ENCODE results near the gene NOVA1. TPM values are rescaled to one million over a fixed set of nuclear protein-coding genes. Genes with fewer than 3 reads are reported as not detected.

The NOVA1 gene
- total and polyA plus RNA-seq, 5 experiments from 2014 or later, result 0.52 to 0.55 TPM; not detected in 3

DNA sequence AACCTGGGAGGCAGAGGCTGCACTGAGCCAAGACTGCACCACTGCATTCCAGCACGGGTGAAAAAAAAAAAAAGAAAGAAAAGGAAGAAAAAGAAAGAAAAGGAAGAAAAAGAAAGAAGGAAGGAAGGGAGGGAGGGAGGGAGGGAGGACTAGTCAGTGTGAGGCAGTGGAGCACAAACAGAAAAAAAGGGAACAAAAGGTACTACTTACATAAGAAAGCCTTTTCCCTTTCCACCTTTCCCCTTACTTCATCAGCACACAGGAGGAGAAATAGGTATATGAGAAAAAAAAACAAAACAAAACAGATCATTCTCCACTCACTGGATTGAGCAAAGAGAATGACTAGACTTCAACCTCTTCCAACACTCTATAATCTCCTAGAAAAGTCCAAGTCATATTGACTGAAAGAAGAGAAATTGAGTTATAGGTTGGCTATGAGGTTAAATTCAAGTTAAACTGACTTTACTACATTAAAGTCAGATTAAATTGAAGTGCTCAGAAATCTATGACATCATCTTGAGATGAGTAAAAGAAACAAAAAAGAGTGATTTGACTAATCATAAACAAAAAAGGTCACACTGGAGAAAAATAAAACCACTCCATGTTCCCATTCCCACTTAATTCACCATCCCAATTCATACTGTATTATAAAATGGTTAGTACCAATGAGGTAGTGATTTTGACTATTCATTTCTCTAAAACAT lies 43.6 kb downstream of the NOVA1 start:
- Mint-ChIP-seq H3K36me3 (no peaks in the 10 kb centered on the region), H3K4me1 (no peaks in the 10 kb centered on the region), H3K9me3 (peaks cover 6 to 33% (median 12%) of the 10 kb centered on the region in 9 donors), H3K27me3 (no peaks in the 10 kb centered on the region), H3K27ac (no peak overlapping the region), H3K4me3 (no peak overlapping the region)
- no peak for ATAC-seq
- POLR2A ChIA-PET, result no interaction called here
- no peak for DNase-seq

DNA sequence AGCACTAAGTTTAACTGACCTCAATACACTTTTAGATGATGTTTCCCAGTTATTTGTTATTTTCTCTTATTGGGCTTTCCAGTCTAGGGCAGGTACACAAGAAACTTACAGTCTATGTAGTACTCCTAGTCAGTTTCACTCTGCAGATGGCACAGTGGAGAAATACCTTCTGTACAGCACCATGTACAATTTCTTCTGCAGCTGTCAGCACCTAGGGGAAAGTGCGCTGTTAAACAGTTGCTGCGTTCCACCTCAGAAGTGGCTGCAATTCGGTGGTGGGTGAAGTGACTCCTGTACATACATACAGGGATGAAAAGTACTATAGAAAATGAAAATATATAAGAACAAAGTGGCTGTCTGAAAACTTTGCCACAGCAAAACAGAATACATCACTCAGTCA lies 48.3 kb downstream of the NOVA1 start:
- no peaks in the 10 kb centered on the region for H3K36me3 Mint-ChIP-seq

DNA sequence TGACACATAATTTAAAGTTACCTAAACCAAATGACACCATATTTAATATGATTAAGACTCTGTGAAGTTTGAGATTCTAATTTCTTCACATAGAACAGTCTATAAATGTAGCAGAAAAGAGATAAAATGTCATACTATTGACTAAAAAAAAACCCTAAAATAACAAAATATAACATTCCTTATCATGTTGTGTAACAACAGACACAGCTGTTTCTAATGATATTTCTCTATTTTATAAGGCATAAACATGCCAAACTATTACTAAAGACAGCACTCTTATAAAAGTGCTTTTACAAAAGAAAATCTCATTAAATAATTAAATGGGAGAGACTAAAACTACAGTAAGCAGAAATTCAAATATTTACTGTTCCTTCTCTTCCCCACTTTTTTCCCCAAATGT lies 49.4 kb downstream of the NOVA1 start:
- Mint-ChIP-seq H3K27ac (no peak overlapping the region), H3K9me3 (peaks cover 0 to 15% (median 5%) of the 10 kb centered on the region in 9 donors), H3K4me1 (no peaks in the 10 kb centered on the region), H3K36me3 (no peaks in the 10 kb centered on the region), H3K27me3 (no peaks in the 10 kb centered on the region), H3K4me3 (no peak overlapping the region)
- POLR2A ChIA-PET, result no interaction called here
- DNase-seq, result no peak
- no peak for ATAC-seq

More for the DNA sequence above, 48.3 kb downstream of the NOVA1 start:
- DNase-seq, result no peak
- POLR2A ChIA-PET, result no interaction called here
- Mint-ChIP-seq H3K9me3 (peaks cover 0 to 23% (median 4%) of the 10 kb centered on the region in 9 donors), H3K4me1 (no peaks in the 10 kb centered on the region), H3K4me3 (no peak overlapping the region), H3K27ac (no peak overlapping the region), H3K27me3 (no peaks in the 10 kb centered on the region)
- ATAC-seq, result no peak

DNA sequence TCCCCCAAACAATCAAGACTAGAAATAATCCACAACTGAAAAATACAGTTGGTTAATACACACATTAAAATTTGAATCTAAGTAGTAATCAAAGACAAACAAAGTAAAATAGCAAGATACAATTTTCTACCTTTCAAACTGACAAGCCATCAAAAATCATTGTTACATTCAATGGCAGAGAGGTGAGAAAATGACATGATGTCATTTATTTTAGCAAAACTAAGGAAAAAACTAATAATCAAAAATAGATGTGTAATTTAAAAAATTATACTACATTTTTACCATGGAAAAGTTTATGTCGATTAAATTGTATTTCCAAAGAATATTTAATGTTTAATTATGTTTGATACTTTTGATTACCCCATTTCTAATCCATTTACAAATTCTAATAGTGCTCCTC lies 59.7 kb downstream of the NOVA1 start:
- ATAC-seq, result no peak
- H3K27me3 Mint-ChIP-seq, result no peaks in the 10 kb centered on the region

DNA sequence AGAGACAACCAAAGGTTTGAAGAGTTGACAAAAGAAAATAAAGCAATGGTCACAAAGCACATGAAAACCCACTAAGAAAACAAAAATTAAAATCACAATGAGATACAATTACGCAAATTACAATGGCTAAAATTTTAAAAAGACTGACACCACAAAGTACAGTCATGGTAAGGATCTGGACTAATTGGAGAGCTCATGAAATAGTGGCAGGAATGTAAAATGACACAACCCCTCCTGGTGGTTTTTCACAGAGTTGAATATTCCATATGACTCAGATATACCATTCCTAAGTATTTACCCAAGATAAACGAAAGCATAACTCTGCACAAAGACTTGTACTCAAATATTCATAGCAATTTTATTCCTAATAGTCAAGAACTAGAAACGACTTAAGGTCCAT lies 65.9 kb downstream of the NOVA1 start:
- H3K27ac Mint-ChIP-seq, result no peak overlapping the region
- no peaks in the 10 kb centered on the region for H3K4me1 Mint-ChIP-seq
- no peak overlapping the region for H3K4me3 Mint-ChIP-seq
- no peaks in the 10 kb centered on the region for H3K36me3 Mint-ChIP-seq
- no peak for ATAC-seq
- no peaks in the 10 kb centered on the region for H3K27me3 Mint-ChIP-seq
- H3K9me3 Mint-ChIP-seq, result peaks cover 0 to 19% (median 6%) of the 10 kb centered on the region in 9 donors
- DNase-seq, result no peak
- POLR2A ChIA-PET, result no interaction called here

More for the DNA sequence above, 59.7 kb downstream of the NOVA1 start:
- Mint-ChIP-seq H3K4me1 (no peaks in the 10 kb centered on the region), H3K36me3 (no peaks in the 10 kb centered on the region), H3K4me3 (no peak overlapping the region), H3K27ac (no peak overlapping the region), H3K9me3 (peaks cover 3 to 13% (median 7%) of the 10 kb centered on the region in 9 donors)
- POLR2A ChIA-PET, result no interaction called here
- no peak for DNase-seq

DNA sequence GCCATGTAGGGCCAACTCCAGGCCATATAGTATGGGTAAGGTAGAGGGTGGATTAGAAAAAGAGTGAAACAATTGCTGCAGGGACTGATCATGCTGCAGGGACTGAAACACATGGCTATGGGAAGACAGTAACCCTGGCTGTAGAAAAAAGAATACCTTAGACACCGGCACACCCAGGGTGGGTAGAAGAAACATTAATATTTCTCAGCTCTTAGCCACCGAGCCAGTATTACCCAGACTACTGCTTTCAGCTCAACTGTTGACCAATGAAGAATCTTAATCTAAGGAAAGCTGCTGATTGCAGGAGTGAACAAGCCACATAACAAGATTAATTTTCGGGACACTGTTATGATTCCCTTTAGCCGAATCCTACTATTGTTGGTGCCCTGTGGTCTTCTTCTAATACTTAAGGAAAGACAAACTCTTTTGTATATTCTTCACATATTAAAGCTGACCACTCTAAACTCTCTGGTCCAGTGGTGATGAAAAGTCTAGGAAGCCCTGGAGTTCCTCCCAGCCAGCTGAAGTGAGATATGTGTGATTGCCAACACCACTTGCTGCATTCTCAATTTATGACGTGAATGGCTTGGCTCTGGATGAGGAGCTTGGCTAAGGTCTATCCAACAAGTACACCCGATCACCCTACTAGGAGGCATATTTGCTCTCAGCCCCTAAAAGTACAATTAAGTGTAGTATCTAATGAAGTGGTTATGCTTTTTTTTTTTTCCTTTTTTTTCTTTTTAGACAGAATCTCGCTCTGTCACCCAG lies 69.2 kb downstream of the NOVA1 start:
- Mint-ChIP-seq H3K9me3 (peaks cover 0 to 18% (median 5%) of the 10 kb centered on the region in 9 donors), H3K27ac (no peak overlapping the region), H3K36me3 (no peaks in the 10 kb centered on the region), H3K27me3 (no peaks in the 10 kb centered on the region), H3K4me1 (no peaks in the 10 kb centered on the region), H3K4me3 (no peak overlapping the region)
- no peak for DNase-seq
- POLR2A ChIA-PET, result no interaction called here
- ATAC-seq, result no peak

DNA sequence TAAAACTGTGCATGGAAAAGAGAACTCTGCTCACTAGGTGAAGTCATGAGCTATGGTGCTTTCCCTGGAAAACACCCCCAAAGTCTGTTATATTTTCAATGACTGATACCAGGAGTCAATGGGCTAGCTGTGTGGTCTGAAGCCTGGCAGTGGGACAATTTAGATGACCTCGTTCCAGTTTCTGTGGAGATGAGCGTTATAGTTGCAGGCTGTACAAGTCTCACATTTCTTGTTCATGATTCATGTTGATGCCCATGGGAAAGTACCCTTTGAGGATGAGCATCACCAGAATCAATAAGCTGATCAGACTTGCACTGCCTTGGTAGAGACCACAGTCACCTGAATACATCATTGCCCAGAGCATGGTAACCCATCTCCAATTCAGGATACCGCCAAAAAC lies 70.7 kb downstream of the NOVA1 start:
- Mint-ChIP-seq H3K36me3 (no peaks in the 10 kb centered on the region), H3K4me3 (no peak overlapping the region), H3K27me3 (no peaks in the 10 kb centered on the region), H3K27ac (no peak overlapping the region), H3K4me1 (no peaks in the 10 kb centered on the region), H3K9me3 (peaks cover 0 to 18% (median 6%) of the 10 kb centered on the region in 9 donors)
- no peak for DNase-seq
- no peak for ATAC-seq
- POLR2A ChIA-PET, result no interaction called here

DNA sequence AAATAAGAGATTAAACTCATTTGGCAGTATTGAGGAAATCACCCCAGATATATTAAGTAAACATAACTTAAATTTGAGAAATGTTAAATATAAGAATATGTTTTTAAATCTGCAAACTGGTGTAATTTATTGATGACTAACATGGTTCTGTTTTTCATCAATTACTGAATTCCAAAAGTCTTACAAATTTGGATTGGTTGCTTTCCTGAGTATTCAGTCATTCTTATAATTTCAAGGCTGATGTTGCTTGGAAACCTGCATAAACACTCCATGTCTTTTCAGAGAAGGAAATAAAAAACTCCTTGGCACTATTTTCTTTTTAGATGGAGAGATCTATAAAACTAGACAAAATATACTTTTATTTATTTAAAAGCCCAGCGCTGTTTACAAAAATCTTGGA lies 71.7 kb downstream of the NOVA1 start:
- Mint-ChIP-seq H3K9me3 (peaks cover 0 to 18% (median 5%) of the 10 kb centered on the region in 9 donors), H3K36me3 (no peaks in the 10 kb centered on the region), H3K4me3 (no peak overlapping the region), H3K4me1 (no peaks in the 10 kb centered on the region), H3K27ac (no peak overlapping the region), H3K27me3 (no peaks in the 10 kb centered on the region)
- no peak for DNase-seq
- no peak for ATAC-seq
- POLR2A ChIA-PET, result no interaction called here

DNA sequence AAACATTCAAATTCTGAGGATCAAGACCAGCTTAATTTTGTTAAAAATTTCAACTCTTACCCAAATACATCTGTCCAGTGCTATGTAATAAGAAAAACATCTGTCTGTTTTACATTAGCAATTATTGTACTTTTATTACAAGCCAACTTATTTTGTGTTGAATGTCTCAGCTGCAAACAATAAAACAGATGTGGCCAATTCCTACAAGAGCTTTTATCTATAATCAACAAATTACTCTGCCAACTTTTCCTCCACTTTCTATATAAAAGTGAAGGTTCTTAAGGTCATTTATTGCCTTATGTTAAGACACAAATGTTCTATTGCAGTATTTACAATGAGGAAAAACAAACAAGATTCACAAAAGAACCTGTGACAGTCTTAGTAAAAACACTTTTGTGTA lies 72.7 kb downstream of the NOVA1 start:
- Mint-ChIP-seq H3K36me3 (no peaks in the 10 kb centered on the region), H3K27me3 (no peaks in the 10 kb centered on the region), H3K4me3 (no peak overlapping the region), H3K27ac (no peak overlapping the region), H3K4me1 (no peaks in the 10 kb centered on the region), H3K9me3 (peaks cover 0 to 10% (median 4%) of the 10 kb centered on the region in 9 donors)
- DNase-seq (no peak), ATAC-seq (no peak)
- POLR2A ChIA-PET, result no interaction called here

DNA sequence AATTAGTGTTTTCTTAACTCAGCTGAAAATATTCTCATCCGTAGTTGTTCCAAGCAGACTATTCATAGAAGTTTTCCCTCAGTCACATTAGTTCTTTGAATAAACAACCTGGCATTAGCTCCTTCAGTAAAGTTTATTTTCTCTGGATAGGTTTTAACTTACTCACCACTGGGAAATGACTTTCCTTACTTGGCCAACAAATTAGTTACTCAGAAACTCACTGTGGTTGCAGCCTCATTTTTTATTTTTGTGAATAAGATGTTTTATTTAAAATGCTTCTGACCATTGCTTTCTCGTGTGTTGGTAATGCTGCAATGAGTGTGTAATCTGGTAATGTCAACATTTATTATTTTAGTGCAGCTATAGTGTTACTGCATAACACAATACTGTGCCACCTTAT lies 74.9 kb downstream of the NOVA1 start:
- no peak for DNase-seq
- no peak overlapping the region for H3K27ac Mint-ChIP-seq
- no peaks in the 10 kb centered on the region for H3K27me3 Mint-ChIP-seq
- H3K9me3 Mint-ChIP-seq, result peaks cover 0 to 16% (median 4%) of the 10 kb centered on the region in 9 donors
- H3K4me3 Mint-ChIP-seq, result no peak overlapping the region
- POLR2A ChIA-PET, result no interaction called here
- ATAC-seq, result no peak
- H3K36me3 Mint-ChIP-seq, result no peaks in the 10 kb centered on the region
- H3K4me1 Mint-ChIP-seq, result no peaks in the 10 kb centered on the region

DNA sequence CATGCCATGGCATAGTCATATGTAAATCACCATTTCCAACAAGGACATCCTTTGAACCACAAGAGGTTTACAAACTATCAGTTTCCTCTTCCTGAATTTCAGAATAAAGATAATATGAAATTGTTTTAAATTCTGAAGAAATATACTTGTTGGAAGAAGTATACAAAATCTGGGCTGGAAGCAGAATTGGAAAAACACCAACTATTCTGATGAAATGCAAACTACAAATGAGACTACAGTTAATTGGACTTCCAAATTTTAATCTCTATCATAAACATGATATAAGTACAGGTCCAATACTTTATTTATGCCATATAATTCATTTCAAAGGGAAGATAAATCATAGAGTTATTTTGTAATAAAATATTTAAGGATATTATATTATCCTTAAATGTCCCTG lies 80.1 kb downstream of the NOVA1 start:
- H3K36me3 Mint-ChIP-seq, result no peaks in the 10 kb centered on the region
- peaks cover 0 to 10% (median 4%) of the 10 kb centered on the region in 9 donors for H3K9me3 Mint-ChIP-seq

DNA sequence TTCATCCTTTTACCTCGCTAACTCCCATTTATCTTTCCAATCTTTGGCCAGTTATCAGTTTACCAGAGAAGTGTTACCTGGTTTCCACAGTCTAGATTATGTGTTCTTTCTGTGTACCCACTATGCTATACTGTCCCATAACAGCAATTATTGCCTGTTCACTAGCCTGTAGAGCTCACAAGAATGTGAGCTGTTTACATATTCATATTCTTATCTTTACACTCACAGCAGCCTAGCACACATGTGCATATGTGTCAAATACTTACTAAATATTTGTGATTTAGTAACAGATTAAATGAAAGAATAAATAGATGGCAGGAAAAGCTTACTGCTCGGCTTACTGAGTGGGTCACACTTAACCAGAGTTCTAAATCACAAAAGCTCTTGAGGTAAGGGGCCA lies 97.8 kb downstream of the NOVA1 start:
- Mint-ChIP-seq H3K27ac (no peak overlapping the region), H3K36me3 (no peaks in the 10 kb centered on the region), H3K4me1 (no peaks in the 10 kb centered on the region), H3K9me3 (peaks cover 0 to 13% (median 4%) of the 10 kb centered on the region in 9 donors), H3K4me3 (no peak overlapping the region), H3K27me3 (no peaks in the 10 kb centered on the region)
- DNase-seq (no peak), ATAC-seq (no peak)
- POLR2A ChIA-PET, result no interaction called here

More for the DNA sequence above, 80.1 kb downstream of the NOVA1 start:
- DNase-seq (no peak), ATAC-seq (no peak)
- POLR2A ChIA-PET, result no interaction called here
- Mint-ChIP-seq H3K27me3 (no peaks in the 10 kb centered on the region), H3K4me1 (no peaks in the 10 kb centered on the region), H3K27ac (no peak overlapping the region), H3K4me3 (no peak overlapping the region)

DNA sequence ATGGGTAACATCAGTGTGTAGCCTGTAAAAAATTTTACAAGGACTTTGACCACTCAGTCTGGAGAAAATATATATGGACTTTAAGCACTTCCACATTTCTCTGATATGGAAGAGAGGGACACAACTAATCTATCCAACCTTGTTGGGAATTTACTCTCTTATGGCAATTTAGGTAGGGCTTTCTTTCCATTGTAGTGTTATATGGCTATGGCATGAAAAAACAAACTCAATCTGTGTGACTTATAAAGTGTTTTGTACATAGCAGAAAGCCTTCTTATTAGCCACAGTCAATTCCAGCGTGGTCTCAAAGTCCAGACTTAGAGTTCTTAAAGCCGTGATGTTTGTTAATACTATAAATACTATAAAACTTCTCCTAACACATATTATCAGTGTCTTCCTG lies 98.3 kb downstream of the NOVA1 start:
- H3K4me3 Mint-ChIP-seq, result no peak overlapping the region
- H3K9me3 Mint-ChIP-seq, result peaks cover 0 to 10% (median 3%) of the 10 kb centered on the region in 9 donors
- H3K27ac Mint-ChIP-seq, result no peak overlapping the region
- DNase-seq (no peak), ATAC-seq (no peak)
- H3K36me3 Mint-ChIP-seq, result no peaks in the 10 kb centered on the region
- POLR2A ChIA-PET, result no interaction called here
- H3K27me3 Mint-ChIP-seq, result no peaks in the 10 kb centered on the region
- H3K4me1 Mint-ChIP-seq, result no peaks in the 10 kb centered on the region

Measured in naive thymus-derived CD8-positive, alpha-beta T cell (primary cell).